Memory B cell (primary cell): ENCODE data around the gene SUGCT.

Experiments used
- ATAC-seq: fragments of 150-1000 bp; cut with Tn5 transposase; 2 replicates; pipeline ENCODE4 v1.10.0; 2021; ENCODE audit warnings: low read depth, mild to moderate bottlenecking, moderate library complexity
- DNase-seq, 2 donors: peaks; one replicate each; pipeline ENCODE4 v3.0.0; 2022; ENCODE audit warnings: low spot score in 2 of 2
- H3K27ac Mint-ChIP-seq: one replicate; pipeline ENCODE4 v1.8.0; 2022; ENCODE audit warnings: mild to moderate bottlenecking, moderate library complexity, mixed read lengths
- H3K27me3 Mint-ChIP-seq: one replicate; pipeline ENCODE4 v1.8.0; 2022; ENCODE audit warnings: mixed read lengths
- H3K36me3 Mint-ChIP-seq: one replicate; pipeline ENCODE4 v1.8.0; 2022; ENCODE audit warnings: mild to moderate bottlenecking, mixed read lengths
- H3K4me1 Mint-ChIP-seq: one replicate; pipeline ENCODE4 v1.8.0; 2022; ENCODE audit warnings: mixed read lengths
- H3K4me3 Mint-ChIP-seq: one replicate; pipeline ENCODE4 v1.8.0; 2022; ENCODE audit warnings: mild to moderate bottlenecking, moderate library complexity, mixed read lengths
- H3K9me3 Mint-ChIP-seq: one replicate; pipeline ENCODE4 v1.8.0; 2022; ENCODE audit warnings: mixed read lengths

Gene SUGCT

DNA sequence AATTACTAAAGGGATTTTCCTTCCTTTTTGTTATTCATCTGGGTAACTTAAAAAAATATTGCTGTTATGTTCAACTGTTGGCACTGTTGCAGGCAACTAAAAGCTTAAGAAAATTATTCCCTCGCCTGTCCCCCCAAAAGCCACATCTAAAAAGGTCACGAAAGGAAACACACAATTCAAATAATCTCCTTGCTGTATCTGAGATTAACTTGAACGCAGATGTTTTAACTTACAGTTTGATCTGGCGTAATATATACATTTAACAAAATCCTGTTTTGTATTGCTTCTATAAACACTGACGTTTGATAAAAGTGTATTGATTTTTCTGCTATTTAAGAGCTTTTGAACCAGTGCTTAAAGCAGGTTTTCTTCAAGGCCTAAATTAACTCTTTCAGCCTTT, 432.1 kb downstream of the SUGCT start:
- Mint-ChIP-seq H3K27me3 (no peaks in the 10 kb centered on the region), H3K4me3 (no peak overlapping the region), H3K4me1 (no peaks in the 10 kb centered on the region), H3K9me3 (peaks cover 2% of the 10 kb centered on the region), H3K27ac (no peak overlapping the region), H3K36me3 (no peaks in the 10 kb centered on the region)
- no peak for ATAC-seq
- DNase-seq = no peak

- H3K27me3 Mint-ChIP-seq = no peaks in the 10 kb centered on the region
- H3K27ac Mint-ChIP-seq = no peak overlapping the region
- H3K4me3 Mint-ChIP-seq = no peak overlapping the region
- no peaks in the 10 kb centered on the region for H3K9me3 Mint-ChIP-seq
- no peaks in the 10 kb centered on the region for H3K4me1 Mint-ChIP-seq
- no peaks in the 10 kb centered on the region for H3K36me3 Mint-ChIP-seq
- ATAC-seq (no peak), DNase-seq (no peak)
Observed at GRCh38 chr7:40569326-40569725, 434.5 kb downstream of the SUGCT start.

- no peak overlapping the region for H3K27ac Mint-ChIP-seq
Observed at GRCh38 chr7:40570223-40570622, 435.4 kb downstream of the SUGCT start.

GRCh38 chr7:40571796-40572195, 437.0 kb downstream of the SUGCT start:
- ATAC-seq = no peak

More at GRCh38 chr7:40570223-40570622, 435.4 kb downstream of the SUGCT start:
- Mint-ChIP-seq H3K36me3 (no peaks in the 10 kb centered on the region), H3K4me3 (no peak overlapping the region), H3K9me3 (no peaks in the 10 kb centered on the region), H3K27me3 (no peaks in the 10 kb centered on the region), H3K4me1 (no peaks in the 10 kb centered on the region)
- ATAC-seq = no peak
- no peak for DNase-seq

DNA sequence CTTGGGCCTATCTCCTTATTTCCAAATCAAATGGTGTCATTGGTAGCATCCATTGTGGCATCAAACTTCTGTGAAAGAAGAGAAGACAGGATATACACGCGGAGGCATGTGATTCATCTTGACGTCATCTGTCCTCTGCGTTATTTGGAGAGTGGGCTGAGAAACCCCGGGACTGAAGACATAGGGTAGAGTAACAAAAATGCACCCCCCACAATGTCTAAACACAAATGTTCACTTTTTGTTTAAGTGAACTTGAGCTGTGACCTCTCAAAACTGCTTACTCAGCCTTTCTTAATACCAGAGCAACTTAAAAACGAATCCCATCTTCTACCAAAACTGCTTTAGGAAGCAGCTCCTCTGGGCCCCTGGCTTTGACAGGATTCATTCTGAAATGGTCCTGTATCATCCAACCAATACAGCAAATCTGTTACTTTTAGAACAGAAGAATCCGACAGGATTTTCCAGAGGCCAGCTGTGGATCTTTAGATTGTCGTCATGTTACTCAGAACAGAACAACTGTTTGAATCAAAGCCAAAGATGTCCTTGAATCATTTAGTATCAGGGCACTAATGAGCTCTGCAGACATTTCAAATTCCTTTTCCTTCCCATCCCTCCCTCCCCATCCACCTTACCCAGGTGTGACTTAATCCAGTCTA, 438.1 kb downstream of the SUGCT start:
- H3K9me3 Mint-ChIP-seq = peaks cover 1% of the 10 kb centered on the region
- no peaks in the 10 kb centered on the region for H3K4me1 Mint-ChIP-seq

More at GRCh38 chr7:40571796-40572195, 437.0 kb downstream of the SUGCT start:
- no peak for DNase-seq
- Mint-ChIP-seq H3K4me3 (no peak overlapping the region), H3K9me3 (no peaks in the 10 kb centered on the region), H3K27ac (no peak overlapping the region), H3K27me3 (no peaks in the 10 kb centered on the region), H3K36me3 (no peaks in the 10 kb centered on the region), H3K4me1 (no peaks in the 10 kb centered on the region)

GRCh38 chr7:40579401-40579800, 444.6 kb downstream of the SUGCT start:
- no peak overlapping the region for H3K27ac Mint-ChIP-seq
- no peaks in the 10 kb centered on the region for H3K36me3 Mint-ChIP-seq
- ATAC-seq (no peak), DNase-seq (no peak)
- H3K4me3 Mint-ChIP-seq = no peak overlapping the region
- H3K27me3 Mint-ChIP-seq = no peaks in the 10 kb centered on the region
- H3K4me1 Mint-ChIP-seq = no peaks in the 10 kb centered on the region
- peaks cover 2% of the 10 kb centered on the region for H3K9me3 Mint-ChIP-seq

More for the DNA sequence above, 438.1 kb downstream of the SUGCT start:
- Mint-ChIP-seq H3K36me3 (no peaks in the 10 kb centered on the region), H3K27ac (no peak overlapping the region), H3K27me3 (no peaks in the 10 kb centered on the region), H3K4me3 (no peak overlapping the region)
- DNase-seq = no peak
- ATAC-seq = no peak

GRCh38 chr7:40580776-40581175, 446.0 kb downstream of the SUGCT start:
- ATAC-seq = no peak
- Mint-ChIP-seq H3K4me1 (no peaks in the 10 kb centered on the region), H3K36me3 (no peaks in the 10 kb centered on the region), H3K9me3 (peaks cover 2% of the 10 kb centered on the region), H3K27me3 (no peaks in the 10 kb centered on the region), H3K27ac (no peak overlapping the region), H3K4me3 (no peak overlapping the region)
- no peak for DNase-seq

DNA sequence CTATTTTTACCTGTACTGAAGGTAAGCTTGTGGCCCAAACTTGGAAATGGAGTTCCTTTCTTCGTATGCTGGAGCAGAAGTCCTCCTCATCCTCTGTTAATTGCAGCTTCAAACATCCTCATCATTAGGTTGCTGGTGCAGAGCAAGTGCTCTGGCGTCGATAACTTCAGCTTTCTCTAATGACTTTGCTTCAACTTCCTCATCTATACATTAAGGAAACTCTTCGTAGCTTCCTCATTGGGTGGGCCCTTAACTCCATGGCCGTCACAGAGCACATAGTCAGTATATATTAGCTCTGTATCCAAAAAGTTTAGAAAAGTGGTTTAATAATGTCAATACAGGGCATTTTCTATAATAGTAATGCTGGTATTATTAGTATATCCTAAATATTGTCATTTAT, 447.7 kb downstream of the SUGCT start:
- no peak overlapping the region for H3K4me3 Mint-ChIP-seq
- no peaks in the 10 kb centered on the region for H3K36me3 Mint-ChIP-seq
- ATAC-seq (no peak), DNase-seq (no peak)
- no peaks in the 10 kb centered on the region for H3K4me1 Mint-ChIP-seq
- H3K9me3 Mint-ChIP-seq = peaks cover 1% of the 10 kb centered on the region
- H3K27ac Mint-ChIP-seq = no peak overlapping the region
- H3K27me3 Mint-ChIP-seq = no peaks in the 10 kb centered on the region

DNA sequence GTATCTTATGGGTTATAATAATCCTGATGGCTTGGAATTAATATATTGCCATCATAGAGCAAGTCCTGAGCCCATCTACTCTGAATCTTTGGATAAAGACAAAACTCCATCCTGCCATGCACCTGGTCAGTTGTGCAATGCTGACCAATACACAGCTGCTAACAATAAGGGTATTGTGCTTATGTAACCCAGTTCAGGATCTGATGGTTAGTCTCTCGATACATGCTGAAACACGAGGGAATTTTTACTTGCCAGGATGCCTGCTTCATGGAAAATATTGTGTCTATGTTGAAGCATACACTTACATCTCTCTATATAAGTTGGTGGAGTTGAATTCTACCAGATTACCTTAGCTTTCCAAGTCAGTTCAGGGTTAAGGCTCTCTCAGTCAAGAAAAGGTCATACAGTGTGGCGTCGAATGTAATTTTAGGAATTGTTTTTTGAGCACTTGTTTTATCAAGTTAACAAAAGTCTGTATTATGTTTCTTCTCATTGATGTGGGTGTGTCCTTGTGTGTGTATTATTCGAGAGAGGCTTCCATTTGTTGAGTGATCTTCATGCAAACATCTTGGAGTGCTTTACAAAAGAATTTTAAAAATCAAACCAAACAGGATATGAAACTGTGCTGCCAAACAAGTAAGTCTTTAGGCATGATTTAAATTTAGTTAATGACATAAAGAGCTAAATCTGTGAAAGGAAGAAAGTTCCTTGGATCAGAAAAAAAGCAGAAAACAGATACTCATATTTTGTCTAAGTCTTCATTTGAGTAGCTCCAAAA, 449.1 kb downstream of the SUGCT start:
- Mint-ChIP-seq H3K4me1 (no peaks in the 10 kb centered on the region), H3K4me3 (no peak overlapping the region), H3K27ac (no peak overlapping the region), H3K27me3 (no peaks in the 10 kb centered on the region), H3K9me3 (no peaks in the 10 kb centered on the region), H3K36me3 (no peaks in the 10 kb centered on the region)
- ATAC-seq (no peak), DNase-seq (no peak)

- no peaks in the 10 kb centered on the region for H3K36me3 Mint-ChIP-seq
- no peaks in the 10 kb centered on the region for H3K9me3 Mint-ChIP-seq
- no peaks in the 10 kb centered on the region for H3K27me3 Mint-ChIP-seq
- no peak overlapping the region for H3K27ac Mint-ChIP-seq
- ATAC-seq (no peak), DNase-seq (no peak)
- H3K4me3 Mint-ChIP-seq = no peak overlapping the region
- H3K4me1 Mint-ChIP-seq = no peaks in the 10 kb centered on the region
Observed at GRCh38 chr7:40584667-40585433, 450.0 kb downstream of the SUGCT start.

DNA sequence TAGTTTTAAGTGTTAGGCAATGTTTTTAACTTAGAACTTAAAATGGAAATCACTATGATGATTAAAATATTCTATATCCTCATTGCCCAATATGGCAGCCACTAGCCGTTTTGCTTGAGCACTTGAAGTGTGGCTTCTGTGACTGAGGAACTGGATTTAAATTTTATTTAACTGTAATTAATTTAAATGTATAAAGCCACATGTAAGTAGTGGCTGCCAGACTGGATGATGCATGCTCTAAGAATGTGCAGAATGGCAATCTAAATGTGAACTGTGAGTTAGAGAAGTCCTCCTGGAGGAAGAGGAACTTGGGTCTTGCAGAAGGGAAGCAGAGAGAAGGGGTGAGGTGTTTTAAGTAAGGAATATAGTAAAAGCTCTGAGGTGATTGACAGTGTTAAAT, 451.4 kb downstream of the SUGCT start:
- Mint-ChIP-seq H3K4me3 (no peak overlapping the region), H3K27me3 (no peaks in the 10 kb centered on the region), H3K27ac (no peak overlapping the region), H3K4me1 (no peaks in the 10 kb centered on the region), H3K36me3 (no peaks in the 10 kb centered on the region), H3K9me3 (no peaks in the 10 kb centered on the region)
- no peak for DNase-seq
- ATAC-seq = no peak

- no peaks in the 10 kb centered on the region for H3K27me3 Mint-ChIP-seq
- no peak overlapping the region for H3K27ac Mint-ChIP-seq
- peaks cover 1% of the 10 kb centered on the region for H3K9me3 Mint-ChIP-seq
- no peak for DNase-seq
- no peak for ATAC-seq
- no peaks in the 10 kb centered on the region for H3K36me3 Mint-ChIP-seq
- no peak overlapping the region for H3K4me3 Mint-ChIP-seq
- H3K4me1 Mint-ChIP-seq = no peaks in the 10 kb centered on the region
Observed at GRCh38 chr7:40587419-40587818, 452.6 kb downstream of the SUGCT start.

DNA sequence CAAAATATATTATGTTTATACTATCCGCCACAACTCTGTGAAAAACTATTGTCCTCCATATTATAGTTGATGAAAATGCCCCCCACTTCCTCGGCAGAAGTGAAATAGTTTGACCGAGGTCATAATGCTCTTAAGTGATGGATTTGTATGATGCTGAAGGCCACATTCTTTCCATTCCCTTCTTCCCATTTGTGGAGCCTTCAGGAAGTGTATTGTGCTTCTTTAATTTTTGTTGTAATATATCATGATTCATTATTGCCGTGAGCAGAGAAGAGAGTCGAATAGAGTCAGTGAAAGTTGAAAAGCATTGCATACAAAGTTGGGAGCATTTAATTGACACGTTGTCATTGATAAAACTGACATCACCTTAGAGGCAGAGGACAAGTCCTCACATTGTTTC, 460.3 kb downstream of the SUGCT start:
- Mint-ChIP-seq H3K27ac (no peak overlapping the region), H3K9me3 (peaks cover 5% of the 10 kb centered on the region), H3K27me3 (no peaks in the 10 kb centered on the region), H3K36me3 (peaks cover 2% of the 10 kb centered on the region), H3K4me3 (no peak overlapping the region), H3K4me1 (no peaks in the 10 kb centered on the region)
- DNase-seq (no peak), ATAC-seq (no peak)

DNA sequence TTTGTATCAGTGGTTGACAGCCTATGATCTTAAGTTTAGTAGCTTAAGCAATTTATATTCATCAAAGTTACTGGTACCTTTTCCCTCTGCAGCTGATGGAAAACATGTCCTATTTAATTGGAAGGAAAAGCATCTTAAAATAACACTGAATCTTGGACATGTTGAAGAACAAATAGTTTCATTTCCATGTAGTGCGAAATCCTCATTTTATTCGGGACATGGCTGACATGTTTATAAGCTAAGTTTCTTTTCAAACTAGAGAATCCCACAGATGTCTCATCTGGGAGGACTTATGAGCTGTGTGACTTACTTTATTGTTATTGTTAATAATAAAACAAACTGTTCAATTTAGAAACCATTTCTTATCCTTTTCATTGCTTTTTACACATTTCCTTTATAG, 461.0 kb downstream of the SUGCT start:
- Mint-ChIP-seq H3K9me3 (peaks cover 5% of the 10 kb centered on the region), H3K4me3 (no peak overlapping the region), H3K4me1 (no peaks in the 10 kb centered on the region), H3K36me3 (peaks cover 2% of the 10 kb centered on the region), H3K27me3 (no peaks in the 10 kb centered on the region), H3K27ac (no peak overlapping the region)
- no peak for ATAC-seq
- DNase-seq = no peak
